Measurements from ENCODE around the gene KIR3DL1. TPM values are rescaled to one million over a fixed set of nuclear protein-coding genes. Genes with fewer than 3 reads are reported as not detected.
"Not testable (repeated sequence)": the region's sequence is repeated elsewhere in the genome, so short reads cannot be mapped to it uniquely, and the experiment has no call there.

KIR3DL1 gene
- total and polyA plus RNA-seq, 2 experiments from 2014 or later, result not detected

DNA sequence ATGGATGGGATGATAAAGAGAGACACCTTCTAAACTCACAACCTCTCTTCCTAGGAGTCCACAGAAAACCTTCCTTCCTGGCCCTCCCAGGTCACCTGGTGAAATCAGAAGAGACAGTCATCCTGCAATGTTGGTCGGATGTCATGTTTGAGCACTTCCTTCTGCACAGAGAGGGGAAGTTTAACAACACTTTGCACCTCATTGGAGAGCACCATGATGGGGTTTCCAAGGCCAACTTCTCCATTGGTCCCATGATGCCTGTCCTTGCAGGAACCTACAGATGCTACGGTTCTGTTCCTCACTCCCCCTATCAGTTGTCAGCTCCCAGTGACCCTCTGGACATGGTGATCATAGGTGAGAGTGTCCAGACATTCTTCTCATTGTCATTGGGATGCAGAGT lies 21.3 kb downstream of the KIR3DL1 start:
- not testable (repeated sequence) for H3K36me3 ChIP-seq (ENCODE audit: insufficient read depth); H3K79me2 ChIP-seq (replicated peaks; ENCODE audit: insufficient read depth); H3K27me3 ChIP-seq (ENCODE audit: insufficient read depth); ATAC-seq; H3K4me1 Mint-ChIP-seq; H3K4me2 ChIP-seq; H3K4me1 ChIP-seq (ENCODE audit: insufficient read depth); H3K27me3 Mint-ChIP-seq (ENCODE audit: insufficient read depth, low read depth, poor library complexity); H3F3A ChIP-seq (replicated peaks; ENCODE audit: low read depth); H3K27ac ChIP-seq (ENCODE audit: low read depth); H3K4me3 ChIP-seq; H4K20me1 ChIP-seq (replicated peaks; ENCODE audit: insufficient read depth); DNase-seq (ENCODE audit: low spot score); H3K27ac Mint-ChIP-seq; H3K4me3 Mint-ChIP-seq; H2AFZ ChIP-seq; H3K9me2 ChIP-seq (ENCODE audit: insufficient read depth)
- peaks cover 46% of the 10 kb centered on the region for H3K36me3 Mint-ChIP-seq (ENCODE audit: low read depth)
- peaks cover 100% of the 10 kb centered on the region for H3K9me3 Mint-ChIP-seq

GRCh38 chr19:54843171-54843570 lies 26.9 kb downstream of the KIR3DL1 start:
- H3K4me3 ChIP-seq; H3K27me3 Mint-ChIP-seq (ENCODE audit: insufficient read depth, low read depth, poor library complexity); H3K79me2 ChIP-seq (replicated peaks; ENCODE audit: insufficient read depth); H2AFZ ChIP-seq; H3K4me2 ChIP-seq; H3K4me1 ChIP-seq (ENCODE audit: insufficient read depth); H3K4me1 Mint-ChIP-seq; H3K36me3 ChIP-seq (ENCODE audit: insufficient read depth); H3K9me2 ChIP-seq (ENCODE audit: insufficient read depth); H3F3A ChIP-seq (replicated peaks; ENCODE audit: low read depth); H4K20me1 ChIP-seq (replicated peaks; ENCODE audit: insufficient read depth); H3K27ac Mint-ChIP-seq; ATAC-seq; DNase-seq (ENCODE audit: low spot score); H3K27ac ChIP-seq (ENCODE audit: low read depth); H3K27me3 ChIP-seq (ENCODE audit: insufficient read depth); H3K4me3 Mint-ChIP-seq: not testable (repeated sequence)
- peaks cover 31% of the 10 kb centered on the region for H3K36me3 Mint-ChIP-seq (ENCODE audit: low read depth)
- peaks cover 94% of the 10 kb centered on the region for H3K9me3 Mint-ChIP-seq

DNA sequence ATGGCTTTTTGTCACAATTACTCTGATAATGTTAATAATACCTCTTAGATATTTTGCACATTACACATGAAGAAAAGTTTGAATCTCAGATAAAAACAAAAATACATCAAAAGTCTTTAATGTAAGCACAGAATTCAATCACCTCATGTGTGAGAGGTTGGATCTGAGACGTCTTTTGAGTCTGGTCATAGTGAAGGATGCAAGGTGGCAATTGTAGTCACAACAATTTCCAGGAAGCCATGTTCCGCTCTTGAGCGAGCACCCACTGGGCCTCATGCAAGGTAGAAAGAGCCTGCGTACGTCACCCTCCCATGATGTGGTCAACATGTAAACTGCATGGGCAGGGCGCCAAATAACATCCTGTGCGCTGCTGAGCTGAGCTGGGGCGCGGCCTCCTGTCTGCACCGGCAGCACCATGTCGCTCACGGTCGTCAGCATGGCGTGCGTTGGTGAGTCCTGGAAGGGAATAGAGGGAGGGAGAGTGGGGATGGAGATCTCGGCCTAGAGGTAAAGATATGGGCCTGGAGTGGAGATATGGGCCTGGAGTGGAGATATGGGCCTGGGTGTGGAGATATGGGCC lies 33.9 kb downstream of the KIR3DL1 start, which contains the start of gene KIR3DL2:
KIR3DL2 (plus strand) TSS at position 383 of the 580 bp plus-strand sequence; CDS start at position 416, 33 bp downstream.
- not testable (repeated sequence) for H3K4me3 ChIP-seq; H4K20me1 ChIP-seq (replicated peaks; ENCODE audit: insufficient read depth); H3K4me1 ChIP-seq (ENCODE audit: insufficient read depth); H3K27ac Mint-ChIP-seq; H2AFZ ChIP-seq; DNase-seq (ENCODE audit: low spot score); H3F3A ChIP-seq (replicated peaks; ENCODE audit: low read depth); ATAC-seq; H3K27me3 Mint-ChIP-seq (ENCODE audit: insufficient read depth, low read depth, poor library complexity); H3K79me2 ChIP-seq (replicated peaks; ENCODE audit: insufficient read depth); H3K4me1 Mint-ChIP-seq; H3K4me3 Mint-ChIP-seq; H3K27me3 ChIP-seq (ENCODE audit: insufficient read depth); H3K36me3 ChIP-seq (ENCODE audit: insufficient read depth); H3K9me2 ChIP-seq (ENCODE audit: insufficient read depth); H3K27ac ChIP-seq (ENCODE audit: low read depth); H3K4me2 ChIP-seq
- Mint-ChIP-seq H3K36me3 (ENCODE audit: low read depth) (peaks cover 48% of the 10 kb centered on the region), H3K9me3 (peaks cover 95% of the 10 kb centered on the region)

DNA sequence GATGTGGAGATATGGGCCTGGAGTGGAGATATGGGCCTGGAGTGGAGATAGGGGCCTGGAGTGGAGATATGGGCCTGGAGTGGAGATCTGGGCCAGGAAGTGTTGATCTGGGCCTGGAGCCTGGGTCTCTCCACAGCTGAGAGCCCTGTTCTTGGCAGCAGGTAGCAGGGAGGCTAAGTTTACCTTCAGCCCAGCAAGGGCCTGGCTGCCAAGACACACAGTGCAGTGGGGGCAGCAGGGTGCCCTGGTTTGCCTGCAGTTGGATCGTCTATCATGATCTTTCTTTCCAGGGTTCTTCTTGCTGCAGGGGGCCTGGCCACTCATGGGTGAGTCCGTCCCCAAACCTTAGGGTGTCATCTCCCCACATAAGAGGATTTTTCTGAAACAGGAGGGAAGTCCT lies 34.7 kb downstream of the KIR3DL1 start:
- Histone ChIP-seq H3K4me3 (no peak overlapping the region), H3K9me2 (ENCODE audit: insufficient read depth) (no peaks in the 10 kb centered on the region), H2AFZ (no peak overlapping the region), H3K4me2 (no peak overlapping the region), H4K20me1 (replicated peaks; ENCODE audit: insufficient read depth) (no peaks in the 10 kb centered on the region), H3F3A (replicated peaks; ENCODE audit: low read depth) (no peaks in the 10 kb centered on the region), H3K79me2 (replicated peaks; ENCODE audit: insufficient read depth) (no peaks in the 10 kb centered on the region), H3K4me1 (ENCODE audit: insufficient read depth) (no peaks in the 10 kb centered on the region), H3K36me3 (ENCODE audit: insufficient read depth) (no peaks in the 10 kb centered on the region), H3K27ac (ENCODE audit: low read depth) (no peak overlapping the region), H3K27me3 (ENCODE audit: insufficient read depth) (no peaks in the 10 kb centered on the region)
- no peak for ATAC-seq
- H3K27ac Mint-ChIP-seq, result no peak overlapping the region
- peaks cover 97% of the 10 kb centered on the region for H3K9me3 Mint-ChIP-seq
- no peak overlapping the region for H3K4me3 Mint-ChIP-seq
- H3K4me1 Mint-ChIP-seq, result no peaks in the 10 kb centered on the region
- peaks cover 9% of the 10 kb centered on the region for H3K27me3 Mint-ChIP-seq (ENCODE audit: insufficient read depth, low read depth, poor library complexity)
- no peak for DNase-seq (ENCODE audit: low spot score)
- peaks cover 52% of the 10 kb centered on the region for H3K36me3 Mint-ChIP-seq (ENCODE audit: low read depth)
- TF ChIP-seq ETS1 (IDR thresholded peaks at IDR 0.05) (no peak), STAT1 (IDR thresholded peaks at IDR 0.05; ENCODE audit: unreplicated experiment) (no peak), CTCF (conservative IDR thresholded peaks at IDR 0.05; ENCODE audit: low read depth in 2 of 2) (no peak), EZH2 (IDR thresholded peaks at IDR 0.05; ENCODE audit: low read depth, unreplicated experiment) (no peak), EZH2phosphoT487 (IDR thresholded peaks at IDR 0.05; ENCODE audit: unreplicated experiment) (no peak), JUNB (IDR thresholded peaks at IDR 0.05; ENCODE audit: unreplicated experiment) (no peak), ZNF114 (CRISPR knock-in tag; IDR thresholded peaks at IDR 0.05) (no peak), REST (IDR thresholded peaks at IDR 0.05; ENCODE audit: unreplicated experiment) (no peak), NANOG (IDR thresholded peaks at IDR 0.05; ENCODE audit: borderline replicate concordance) (no peak)
